Thyroid gland (tissue), 4 donors: ENCODE data around the gene ACSBG1. TPM values are rescaled to one million over a fixed set of nuclear protein-coding genes. Genes with fewer than 3 reads are reported as not detected.

Experiments
- DNase-seq, 2 donors: peaks; one replicate each; pipeline ENCODE4 v3.0.0-alpha.2; 2019
- H3K27ac ChIP-seq, 3 donors: fragments of 200-600 bp; sonication (generic); 1 replicate in 2 of 3; 2 replicates in 1 of 3; pipeline ENCODE4 v1.5.1; 2016 to 2019; ENCODE audit warnings: mild to moderate bottlenecking in 1 of 3, moderate library complexity in 1 of 3
- H3K27me3 ChIP-seq: fragments of 200-600 bp; sonication (generic); one replicate; pipeline ENCODE4 v1.5.1; 2019
- H3K36me3 ChIP-seq, 2 donors: fragments of 200-600 bp; sonication (generic); one replicate each; pipeline ENCODE4 v1.5.1; 2016 to 2019
- H3K4me1 ChIP-seq, 2 donors: fragments of 200-600 bp; sonication (generic); one replicate each; pipeline ENCODE4 v1.5.1; 2017 to 2019
- H3K4me3 ChIP-seq, 3 donors: fragments of 200-600 bp; sonication (generic); replicated peaks in 1 of 3; 1 replicate in 2 of 3; 2 replicates in 1 of 3; pipeline ENCODE4 v1.5.1; 2016; ENCODE audit warnings: mild to moderate bottlenecking in 1 of 3
- H3K9me3 ChIP-seq: fragments of 200-600 bp; sonication (generic); one replicate; pipeline ENCODE4 v1.5.1; 2017
- CTCF ChIP-seq, 6 experiments: fragments of 200-600 bp in 3 of 6; fragments of 450-650 bp in 3 of 6; sonication (generic) in 3 of 6; IDR thresholded peaks; one replicate each; pipeline ENCODE4 v1.5.1; 2016 to 2019; ENCODE audit warnings: antibody characterized with exemption in 6 of 6, mild to moderate bottlenecking in 2 of 6, inconsistent platforms in 1 of 6, moderate library complexity in 1 of 6
- POLR2A ChIP-seq, 2 donors: fragments of 450-650 bp; IDR thresholded peaks; one replicate each; pipeline ENCODE4 v1.6.1; 2017; ENCODE audit warnings: antibody characterized with exemption in 2 of 2, mild to moderate bottlenecking in 2 of 2, moderate library complexity in 1 of 2
- WGBS, 2 donors: methylation state at CpG; one replicate each; pipeline ENCODE4 v1.1.5; 2017; 5-methylcytosine and 5-hydroxymethylcytosine counted together
- intact Hi-C: fragments of 100-400 bp; cut with DNase I; formaldehyde crosslinking; loops from one replicate; pipeline ENCODE4 v1.15.1; 2023
- total RNA-seq, 4 donors: library from RNA; depleted of rRNA; stranded (reverse); fragments of >200 nt; gene quantifications; one replicate each; pipeline ENCODE4 v1.2.3, GENCODE V29; 2016

ACSBG1 gene
- total RNA-seq, 4 donors from 2014 or later, result not detected

GRCh38 chr15:78213956-78214355 lies 20.4 kb downstream of the ACSBG1 start:
- DNase-seq, result no peak

GRCh38 chr15:78213425-78213750 lies 21.0 kb downstream of the ACSBG1 start:
- Histone ChIP-seq H3K27me3 (no peaks in the 10 kb centered on the region), H3K27ac (no peak overlapping the region), H3K4me3 (no peak overlapping the region), H3K36me3 (no peaks in the 10 kb centered on the region), H3K9me3 (no peaks in the 10 kb centered on the region), H3K4me1 (peaks cover 12 to 36% of the 10 kb centered on the region in 2 donors)
- TF ChIP-seq POLR2A (IDR thresholded peaks at IDR 0.05) (no peak), CTCF (IDR thresholded peaks at IDR 0.05) (no peak)
- DNase-seq, result no peak
- intact Hi-C loops, result no loop called here
- WGBS, 2 donors, result 82 to 91% methylated on average over 4 to 6 of the region's 6 CpGs

More at GRCh38 chr15:78213956-78214355, 20.4 kb downstream of the ACSBG1 start:
- Histone ChIP-seq H3K4me3 (no peak overlapping the region), H3K9me3 (no peaks in the 10 kb centered on the region), H3K27ac (no peak overlapping the region), H3K4me1 (peaks cover 12 to 36% of the 10 kb centered on the region in 2 donors), H3K36me3 (no peaks in the 10 kb centered on the region), H3K27me3 (no peaks in the 10 kb centered on the region)
- intact Hi-C loops, result no loop called here
- WGBS, 2 donors, result 86 to 90% methylated on average over 4 of the region's 4 CpGs
- TF ChIP-seq CTCF (IDR thresholded peaks at IDR 0.05) (no peak), POLR2A (IDR thresholded peaks at IDR 0.05) (no peak)

- DNase-seq, result no peak
- H3K4me1 ChIP-seq, result peaks cover 12 to 36% of the 10 kb centered on the region in 2 donors
- H3K4me3 ChIP-seq, result no peak overlapping the region
- intact Hi-C loops, result no loop called here
- no peak overlapping the region for H3K27ac ChIP-seq
- H3K36me3 ChIP-seq, result no peaks in the 10 kb centered on the region
- no peak for TF ChIP-seq CTCF (IDR thresholded peaks at IDR 0.05)
- TF ChIP-seq POLR2A (IDR thresholded peaks at IDR 0.05), result no peak
- H3K9me3 ChIP-seq, result no peaks in the 10 kb centered on the region
- no peaks in the 10 kb centered on the region for H3K27me3 ChIP-seq
- 68 to 78% methylated on average over 16 to 17 of the region's 17 CpGs for WGBS, 2 donors
Observed at GRCh38 chr15:78212546-78213424, 21.6 kb downstream of the ACSBG1 start.

- WGBS, 2 donors, result 91 to 93% methylated on average over 10 of the region's 10 CpGs
- Histone ChIP-seq H3K4me1 (peaks cover 12 to 34% of the 10 kb centered on the region in 2 donors), H3K36me3 (no peaks in the 10 kb centered on the region), H3K27ac (no peak overlapping the region), H3K4me3 (no peak overlapping the region), H3K9me3 (no peaks in the 10 kb centered on the region), H3K27me3 (no peaks in the 10 kb centered on the region)
- intact Hi-C loops, result no loop called here
- no peak for TF ChIP-seq POLR2A (IDR thresholded peaks at IDR 0.05)
- TF ChIP-seq CTCF (IDR thresholded peaks at IDR 0.05), result no peak
- no peak for DNase-seq
Observed at GRCh38 chr15:78212008-78212407, 22.4 kb downstream of the ACSBG1 start.

GRCh38 chr15:78211189-78211921 lies 23.0 kb downstream of the ACSBG1 start:
- DNase-seq, result no peak
- H3K27me3 ChIP-seq, result no peaks in the 10 kb centered on the region
- no peaks in the 10 kb centered on the region for H3K9me3 ChIP-seq
- TF ChIP-seq CTCF (IDR thresholded peaks at IDR 0.05) (no peak), POLR2A (IDR thresholded peaks at IDR 0.05) (no peak)
- no peak overlapping the region for H3K27ac ChIP-seq
- intact Hi-C loops, result no loop called here
- no peaks in the 10 kb centered on the region for H3K36me3 ChIP-seq
- peaks cover 12 to 28% of the 10 kb centered on the region in 2 donors for H3K4me1 ChIP-seq
- WGBS, 2 donors, result 77 to 84% methylated on average over 12 of the region's 12 CpGs
- H3K4me3 ChIP-seq, result no peak overlapping the region
